ENCODE data around the gene ATRAID.
"Not testable (repeated sequence)": the region's sequence is repeated elsewhere in the genome, so short reads cannot be mapped to it uniquely, and the experiment has no call there.

ATRAID gene

DNA sequence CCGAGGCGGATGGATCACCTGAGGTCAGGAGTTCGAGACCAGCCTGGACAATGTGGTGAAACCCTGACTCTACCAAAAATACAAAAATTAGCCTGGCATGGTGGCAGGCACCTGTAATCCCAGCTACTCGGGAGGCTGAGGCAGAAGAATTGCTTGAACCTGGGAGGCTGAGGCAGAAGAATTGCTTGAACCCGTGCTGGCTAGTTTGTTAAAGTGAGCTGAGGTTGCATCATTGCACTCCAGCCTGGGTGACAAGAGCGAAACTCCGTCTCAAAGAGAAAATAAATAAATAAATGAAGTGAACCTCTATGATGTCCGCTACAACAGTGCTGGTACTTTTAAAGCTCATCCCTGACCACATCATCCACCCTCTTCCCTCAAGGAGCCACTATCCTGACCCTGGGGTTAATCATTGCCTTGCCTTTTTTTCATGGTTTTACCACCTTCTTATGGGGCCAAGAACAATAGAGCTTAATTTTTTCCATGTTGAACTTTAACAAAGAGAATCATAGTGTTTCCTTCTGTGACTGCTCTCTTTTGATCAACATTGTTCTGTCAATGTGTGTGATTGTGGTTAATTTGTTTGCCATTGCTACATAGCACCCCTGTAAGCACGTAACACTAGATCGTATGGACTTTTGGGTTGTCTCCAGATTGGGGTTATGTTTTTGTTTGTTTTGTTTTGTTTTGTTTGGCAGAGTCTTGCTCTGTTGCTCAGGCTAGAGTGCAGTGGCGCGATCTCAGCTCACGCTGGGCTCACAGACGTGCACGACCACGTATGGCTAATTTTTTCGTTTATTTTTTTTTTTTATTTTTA lies 17.1 kb upstream of the ATRAID start:
- no peak for DNase-seq

DNA sequence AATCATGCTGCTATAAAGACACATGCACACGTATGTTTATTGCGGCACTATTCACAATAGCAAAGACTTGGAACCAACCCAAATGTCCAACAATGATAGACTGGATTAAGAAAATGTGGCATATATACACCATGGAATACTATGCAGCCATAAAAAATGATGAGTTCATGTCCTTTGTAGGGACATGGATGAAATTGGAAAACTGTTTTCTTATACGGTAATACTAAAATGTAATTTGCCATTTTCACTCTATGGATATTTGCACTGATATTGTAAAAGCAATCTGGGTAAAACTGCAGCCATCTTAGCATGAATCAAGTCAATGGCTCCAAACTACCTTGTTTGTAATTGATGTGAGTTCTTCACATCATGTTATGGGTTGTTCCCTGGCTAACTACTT lies 16.0 kb upstream of the ATRAID start:
- DNase-seq = not testable (repeated sequence)

DNA sequence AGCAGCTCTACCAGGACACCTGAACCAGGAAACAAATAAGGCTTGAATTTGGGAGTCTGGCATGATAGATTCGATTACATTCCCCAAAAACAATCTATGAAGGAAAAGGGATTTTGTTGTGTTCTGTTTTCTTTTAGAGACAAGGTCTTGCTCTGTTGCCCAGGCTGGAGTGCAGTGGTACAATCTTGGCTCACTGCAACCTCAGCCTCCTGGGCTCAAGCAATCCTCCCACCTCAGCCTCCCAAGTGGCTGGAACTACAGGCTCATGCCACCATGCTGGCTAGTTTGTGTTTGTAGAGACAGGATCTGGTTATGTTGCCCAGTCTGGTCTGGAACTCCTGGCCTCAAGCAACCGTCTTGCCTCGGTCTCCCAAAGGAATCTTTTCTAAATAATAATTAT lies 13.8 kb upstream of the ATRAID start:
- DNase-seq = not testable (repeated sequence)

DNA sequence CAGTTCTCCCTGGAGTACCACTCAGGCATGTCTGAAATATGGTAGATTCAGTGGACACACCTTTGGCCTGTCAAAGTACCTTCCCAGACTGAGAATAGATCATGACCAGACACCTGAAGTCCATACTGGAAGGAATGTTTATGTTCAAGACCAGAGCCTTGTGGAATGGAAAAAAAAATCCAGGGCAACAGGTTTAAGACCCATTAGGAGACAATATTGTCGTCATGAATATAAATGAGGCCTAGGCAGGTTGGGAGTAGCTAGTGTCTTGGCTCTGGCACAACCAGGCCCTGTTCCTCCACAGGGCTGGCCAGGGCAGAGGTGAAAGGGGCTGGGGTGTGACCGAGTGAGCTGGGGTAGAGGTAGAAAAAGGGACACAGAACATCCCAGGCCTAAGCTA lies 13.2 kb upstream of the ATRAID start:
- DNase-seq = no peak

GRCh38 chr2:27199241-27199640 lies 12.6 kb upstream of the ATRAID start:
- DNase-seq = no peak

DNA sequence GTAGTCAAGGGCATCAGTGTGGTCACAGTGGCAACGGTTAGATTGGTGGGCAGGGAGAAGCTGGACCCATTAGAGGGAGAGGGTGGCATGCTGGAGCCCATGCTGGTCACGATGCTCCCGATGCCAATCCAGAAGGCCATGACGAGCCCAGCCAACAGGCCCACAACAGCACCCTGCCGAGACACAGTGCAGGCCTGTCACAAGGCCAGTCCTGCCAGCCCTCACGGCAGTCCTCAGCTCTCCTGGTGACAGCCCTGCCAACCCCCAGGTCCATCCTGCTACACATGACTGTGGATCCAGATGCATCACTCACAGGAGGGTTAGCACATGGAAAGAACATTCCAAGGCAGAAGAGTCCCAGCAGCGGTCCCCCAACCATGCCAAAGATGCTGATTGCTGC lies 10.2 kb upstream of the ATRAID start:
- no peak for DNase-seq

DNA sequence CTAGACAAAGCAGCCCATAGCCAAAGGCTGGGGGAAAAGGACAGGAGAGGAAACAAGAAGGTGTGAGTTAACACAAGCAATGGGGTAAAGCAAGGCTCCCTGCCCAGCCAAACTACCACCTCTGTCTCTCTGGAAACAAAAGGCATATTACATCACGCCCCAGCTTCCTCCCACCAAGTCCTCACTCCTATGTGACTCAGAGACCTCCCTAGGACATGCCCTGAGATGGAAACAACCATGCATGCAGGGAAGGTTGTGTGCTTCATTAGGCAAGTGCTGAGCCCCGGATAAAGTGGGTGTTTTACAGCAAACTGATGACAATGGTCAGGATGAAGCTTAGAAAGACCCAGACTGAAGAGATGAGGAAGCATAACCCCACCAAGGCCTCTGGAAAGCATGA lies 9.0 kb upstream of the ATRAID start:
- DNase-seq = no peak

DNA sequence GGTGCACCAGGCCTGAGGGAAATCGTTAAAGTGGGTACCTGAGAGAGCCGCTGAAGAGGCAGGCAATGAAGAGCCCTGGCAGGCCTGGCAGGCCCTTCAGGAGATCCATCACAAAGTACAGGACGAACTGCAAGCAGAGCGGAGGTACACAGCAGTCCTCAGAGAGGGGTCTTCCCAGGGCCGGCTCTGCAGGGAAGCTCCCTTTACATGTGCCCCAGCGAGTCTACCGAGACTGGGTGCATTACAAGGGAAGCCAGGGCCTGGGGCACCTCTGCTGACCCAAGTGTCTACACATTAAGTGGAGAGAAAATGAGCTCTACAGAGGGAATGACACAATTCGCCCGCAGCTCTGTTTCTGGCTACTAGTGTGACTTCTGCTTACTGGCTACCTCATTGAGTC lies 8.1 kb upstream of the ATRAID start:
- no peak for DNase-seq

DNA sequence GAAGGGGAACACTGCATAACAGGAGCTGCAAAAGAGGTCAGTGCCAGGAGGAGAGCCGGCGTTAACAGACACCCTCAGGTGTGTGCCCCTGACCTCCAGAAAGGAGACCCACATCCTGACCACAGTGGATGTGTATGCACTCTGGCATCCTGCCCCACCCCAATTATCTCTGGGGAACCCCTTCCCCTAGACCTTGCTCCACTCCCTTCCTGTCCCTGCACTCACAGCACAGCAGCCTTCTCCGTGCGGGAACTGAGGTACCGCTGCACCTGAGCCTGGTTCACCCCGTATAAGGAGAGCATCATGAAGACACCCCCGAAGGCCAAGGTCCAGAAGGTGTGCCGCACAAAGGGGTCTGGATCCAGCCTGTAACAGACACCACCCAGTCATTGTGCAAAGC lies 7.3 kb upstream of the ATRAID start:
- no peak for DNase-seq

DNA sequence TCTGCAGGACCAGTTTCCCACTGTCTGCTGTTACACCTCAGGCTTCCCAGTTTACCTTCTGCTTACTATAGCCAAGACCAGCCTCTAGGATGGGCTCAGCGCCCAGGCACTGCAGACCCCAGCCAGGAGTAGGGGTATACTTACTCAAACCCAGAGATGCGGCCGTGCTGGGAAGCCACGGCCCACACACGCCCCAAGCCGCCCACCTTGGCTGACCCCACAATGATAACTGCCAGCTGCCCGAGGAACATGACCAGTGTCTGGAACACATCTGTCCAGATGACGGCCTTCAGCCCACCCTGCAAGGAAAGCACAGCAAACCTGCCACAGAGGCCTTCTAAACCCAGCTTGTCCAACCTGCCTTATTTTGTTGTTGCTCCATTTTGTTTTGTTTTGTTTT lies 6.6 kb upstream of the ATRAID start:
- DNase-seq = no peak

GRCh38 chr2:27206346-27206745 lies 5.5 kb upstream of the ATRAID start:
- DNase-seq = no peak

DNA sequence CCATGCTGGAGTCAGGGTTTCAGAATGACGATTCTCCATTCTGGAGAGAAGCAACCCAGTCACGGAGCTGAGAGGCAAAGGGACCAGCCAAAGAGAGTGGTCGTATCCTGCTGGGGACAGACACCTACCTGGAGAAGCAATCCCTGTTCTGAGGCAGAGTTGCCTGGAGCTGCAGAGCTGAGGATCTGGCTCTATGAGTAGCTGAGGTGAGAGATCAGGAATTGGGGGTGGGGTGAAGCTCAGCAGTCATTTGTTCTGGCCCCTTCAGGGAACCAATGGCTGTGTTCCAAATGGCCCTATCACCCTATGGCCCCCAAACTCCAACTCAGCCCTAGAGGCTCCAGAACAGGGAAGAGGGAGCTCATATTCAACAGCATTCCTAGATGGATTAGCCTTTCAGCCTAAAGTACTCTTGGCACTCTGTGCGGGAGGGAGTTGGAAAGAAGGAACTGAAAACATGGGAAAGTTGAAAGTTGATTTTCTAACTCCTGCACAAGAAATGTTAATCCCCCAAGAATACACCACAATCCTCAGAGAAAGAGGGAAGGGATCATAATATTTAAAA lies 3.3 kb upstream of the ATRAID start:
- DNase-seq = no peak

DNA sequence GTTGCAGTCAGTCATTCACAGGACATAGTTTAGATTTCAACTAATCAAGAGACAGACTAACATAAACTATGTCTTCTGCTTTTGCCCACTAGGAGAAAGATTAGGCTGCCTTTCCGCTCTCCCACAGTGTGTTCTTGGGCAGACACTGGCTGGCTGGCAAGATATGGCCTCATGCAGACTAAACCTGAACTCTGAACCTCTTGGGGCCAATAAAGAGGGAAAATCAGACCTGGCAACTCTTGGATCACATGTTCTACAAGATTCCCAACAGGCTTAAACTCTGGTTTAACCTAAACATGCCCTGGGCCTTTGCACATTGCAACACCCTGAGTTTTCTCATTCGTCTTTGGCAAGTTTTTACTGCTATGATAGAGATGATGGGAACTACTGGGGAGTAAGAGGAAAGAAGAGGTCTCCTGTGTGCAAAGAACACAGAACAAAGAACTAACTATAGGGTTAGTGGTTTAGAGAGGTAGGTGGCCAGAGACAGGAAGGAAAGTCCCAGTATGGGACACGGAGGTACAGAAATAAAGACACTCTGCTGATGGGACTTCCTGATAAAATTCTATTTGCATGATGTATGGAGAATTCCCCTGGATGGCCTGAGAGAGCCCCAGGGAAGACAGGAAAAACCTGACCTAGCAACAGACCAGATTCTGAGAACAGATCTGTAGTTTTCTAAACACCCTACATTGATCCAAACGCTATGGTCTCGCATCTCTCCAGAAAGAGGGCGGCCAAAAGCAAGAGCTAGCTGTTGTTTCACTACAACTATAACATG lies 2.0 kb upstream of the ATRAID start:
- DNase-seq = no peak

GRCh38 chr2:27211241-27211942 lies 449 bp upstream of the ATRAID start:
- DNase-seq = no peak

DNA sequence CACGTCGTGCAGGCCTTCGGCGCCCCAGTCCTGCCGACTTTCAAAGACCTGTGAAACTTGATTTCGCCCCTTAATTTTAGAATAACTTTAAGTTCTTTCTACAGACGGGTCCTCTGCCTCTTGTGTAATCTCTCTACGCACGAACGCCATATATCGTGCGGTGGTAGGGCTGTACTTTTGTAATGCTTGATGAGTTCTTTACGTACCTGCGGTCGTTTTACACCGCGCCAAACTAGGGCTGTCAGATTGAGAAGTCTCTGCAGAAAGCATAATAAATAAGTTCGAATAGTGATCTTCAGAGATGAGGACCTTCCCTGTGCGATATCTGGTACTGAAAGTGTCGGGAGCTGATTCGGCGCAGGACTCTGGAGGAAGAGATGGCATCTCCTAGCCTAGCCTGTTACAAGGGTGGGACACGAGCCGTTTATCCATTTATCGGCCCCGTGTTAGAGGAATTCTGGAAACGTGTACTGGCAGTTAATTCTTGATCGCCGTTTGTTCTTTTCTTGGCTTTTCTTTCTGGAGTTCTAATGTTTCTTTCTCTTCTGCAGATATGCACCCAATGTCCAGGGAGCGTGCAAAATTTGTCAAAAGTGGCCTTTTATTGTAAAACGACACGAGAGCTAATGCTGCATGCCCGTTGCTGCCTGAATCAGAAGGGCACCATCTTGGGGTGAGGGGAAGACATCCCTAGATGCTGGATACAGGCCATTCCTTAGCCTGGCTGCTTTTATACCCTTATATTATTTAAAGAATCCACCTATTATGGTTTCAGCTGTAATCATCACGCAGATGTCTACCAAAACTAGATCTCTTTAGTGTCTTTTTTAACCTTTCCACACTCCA lies 1.0 kb downstream of the ATRAID start:
- DNase-seq = peak; percentile 47

GRCh38 chr2:27214941-27215340 lies 3.1 kb downstream of the ATRAID start:
- no peak for DNase-seq

DNA sequence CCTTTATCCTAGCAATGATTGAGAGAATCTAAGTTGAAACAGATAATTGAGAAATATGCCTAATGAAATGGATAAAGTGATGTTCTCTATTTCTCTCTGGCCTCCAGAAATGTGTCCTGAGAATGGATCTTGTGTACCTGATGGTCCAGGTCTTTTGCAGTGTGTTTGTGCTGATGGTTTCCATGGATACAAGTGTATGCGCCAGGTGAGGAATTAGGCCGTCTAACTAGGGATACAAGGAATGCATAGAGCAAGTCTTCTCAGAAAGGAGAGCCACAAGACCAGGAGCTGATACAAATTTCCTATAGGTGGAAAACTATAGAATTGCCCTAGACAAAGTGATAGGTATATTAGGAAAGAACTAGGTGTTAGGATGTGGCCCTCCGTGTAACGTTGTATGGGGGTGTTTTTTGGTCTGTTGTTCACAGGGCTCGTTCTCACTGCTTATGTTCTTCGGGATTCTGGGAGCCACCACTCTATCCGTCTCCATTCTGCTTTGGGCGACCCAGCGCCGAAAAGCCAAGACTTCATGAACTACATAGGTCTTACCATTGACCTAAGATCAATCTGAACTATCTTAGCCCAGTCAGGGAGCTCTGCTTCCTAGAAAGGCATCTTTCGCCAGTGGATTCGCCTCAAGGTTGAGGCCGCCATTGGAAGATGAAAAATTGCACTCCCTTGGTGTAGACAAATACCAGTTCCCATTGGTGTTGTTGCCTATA lies 4.7 kb downstream of the ATRAID start:
- no peak for DNase-seq

DNA sequence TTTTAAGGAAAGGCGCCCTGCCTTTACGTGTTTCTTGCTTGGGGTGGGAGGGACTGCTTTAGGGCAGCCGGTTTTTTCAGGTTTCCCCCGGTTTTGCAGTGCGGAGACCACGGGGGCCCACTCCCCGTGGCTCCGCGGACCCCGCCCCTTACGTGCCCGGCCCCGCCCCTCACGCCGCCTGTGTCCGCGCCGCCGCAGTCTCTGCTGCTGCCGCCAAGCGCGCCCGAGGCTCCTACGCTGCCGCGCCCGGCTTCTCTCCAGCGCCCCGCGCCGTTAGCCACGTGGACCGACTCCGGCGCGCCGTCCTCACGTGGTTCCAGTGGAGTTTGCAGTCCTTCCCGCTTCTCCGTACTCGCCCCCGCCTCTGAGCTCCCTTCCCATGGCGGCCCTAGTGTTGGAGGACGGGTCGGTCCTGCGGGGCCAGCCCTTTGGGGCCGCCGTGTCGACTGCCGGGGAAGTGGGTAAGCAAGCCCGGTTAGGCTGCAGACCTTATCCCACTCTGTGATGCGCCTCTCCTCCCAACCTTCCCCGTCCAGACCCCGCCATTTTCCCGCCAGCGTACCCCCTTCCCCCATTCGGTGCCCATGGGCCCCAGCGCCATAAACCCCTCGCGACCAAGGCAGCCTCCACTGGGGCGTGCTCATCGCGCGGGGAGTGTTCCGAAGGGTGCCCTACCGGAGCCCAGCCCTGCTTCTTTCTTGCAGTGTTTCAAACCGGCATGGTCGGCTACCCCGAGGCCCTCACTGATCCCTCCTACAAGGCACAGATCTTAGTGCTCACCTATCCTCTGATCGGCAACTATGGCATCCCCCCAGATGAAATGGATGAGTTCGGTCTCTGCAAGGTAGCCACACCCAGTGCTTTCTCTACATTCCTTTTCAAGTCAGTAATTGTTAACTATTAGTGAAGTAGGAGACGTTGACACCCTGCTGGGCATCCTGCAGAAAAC lies 5.6 kb downstream of the ATRAID start, which contains the start of gene CAD:
CAD (plus strand) TSS at position 197 of the 949 bp plus-strand sequence; CDS start at position 380, 183 bp downstream.
- peak; percentile 94 for DNase-seq

GRCh38 chr2:27218614-27219013 lies 6.8 kb downstream of the ATRAID start:
- DNase-seq = no peak

DNA sequence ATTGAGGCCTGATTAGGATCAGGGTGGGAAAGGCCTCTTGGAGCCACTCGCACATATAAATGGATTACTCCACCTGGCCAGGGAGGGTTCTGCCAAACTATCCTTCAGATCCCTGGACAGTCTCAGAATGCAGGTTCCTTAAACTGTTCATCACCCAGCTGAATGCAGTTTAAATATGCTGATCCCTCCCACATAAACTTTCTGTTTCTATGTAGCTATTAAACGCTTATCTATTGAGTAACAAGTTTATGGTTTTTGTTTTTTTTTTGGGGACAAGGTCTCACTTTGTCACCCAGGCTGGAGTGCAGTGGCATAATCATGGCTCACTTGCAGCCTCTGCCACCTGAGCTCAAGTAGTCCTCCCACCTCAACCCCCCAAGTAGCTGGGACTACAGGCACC lies 7.2 kb downstream of the ATRAID start:
- DNase-seq = no peak

All from activated naive CD4-positive, alpha-beta T cell treated with anti-CD3 and anti-CD28 coated beads, Interleukin-2, amount 50 U/mL, for 16 hours (primary cell).